Measurements from ENCODE around the gene TUBA4B.

TUBA4B gene

DNA sequence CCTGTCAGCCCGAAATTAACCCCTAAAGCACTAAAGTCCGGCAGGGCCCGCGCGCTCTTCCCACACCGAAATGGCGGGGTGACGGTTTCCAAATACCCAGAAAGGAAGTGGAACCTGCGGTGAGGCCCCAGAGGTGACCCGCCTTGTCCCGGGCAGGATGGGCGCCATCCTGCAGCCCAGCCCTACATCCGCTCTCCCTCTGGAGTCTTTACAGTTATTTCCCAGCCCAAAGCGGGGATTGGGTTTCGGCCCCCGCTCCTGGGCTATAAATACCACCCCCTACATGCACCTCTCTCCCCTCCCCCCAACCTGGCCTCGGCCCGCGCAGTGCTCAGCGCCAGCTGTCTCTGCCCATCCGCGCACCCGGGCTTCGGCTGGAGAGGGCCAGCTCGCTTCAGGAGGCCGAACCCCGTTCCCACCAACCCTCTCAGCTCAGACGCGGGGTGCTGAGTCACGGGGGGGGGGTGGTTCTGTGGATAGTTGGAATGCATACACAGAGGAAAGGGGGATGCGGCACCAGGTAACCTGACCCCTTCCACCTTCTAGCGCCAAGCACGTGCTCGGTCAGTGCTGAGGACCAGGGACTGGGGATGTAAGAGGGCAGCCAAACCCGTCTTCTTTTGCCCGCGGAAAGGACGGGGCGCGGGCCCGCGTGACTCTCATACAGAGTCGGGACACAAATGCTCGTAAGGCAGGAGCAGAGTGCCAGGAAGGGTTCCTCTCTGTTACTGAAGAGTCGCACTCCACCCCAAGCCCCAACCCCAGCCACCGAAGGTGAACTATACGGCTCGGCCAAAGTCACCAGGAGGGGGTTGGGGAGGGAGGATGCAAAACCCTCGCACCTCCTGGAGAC is at the start of gene TUBA4B:
Gene TUBA4B, plus strand, starts transcription at position 344 of the 853 bp plus-strand sequence. Its CDS starts 165 bp downstream, at position 509.
- peaks cover 45% of the 10 kb centered on the region for H3K36me3 Mint-ChIP-seq (ENCODE audit: low read depth)

DNA sequence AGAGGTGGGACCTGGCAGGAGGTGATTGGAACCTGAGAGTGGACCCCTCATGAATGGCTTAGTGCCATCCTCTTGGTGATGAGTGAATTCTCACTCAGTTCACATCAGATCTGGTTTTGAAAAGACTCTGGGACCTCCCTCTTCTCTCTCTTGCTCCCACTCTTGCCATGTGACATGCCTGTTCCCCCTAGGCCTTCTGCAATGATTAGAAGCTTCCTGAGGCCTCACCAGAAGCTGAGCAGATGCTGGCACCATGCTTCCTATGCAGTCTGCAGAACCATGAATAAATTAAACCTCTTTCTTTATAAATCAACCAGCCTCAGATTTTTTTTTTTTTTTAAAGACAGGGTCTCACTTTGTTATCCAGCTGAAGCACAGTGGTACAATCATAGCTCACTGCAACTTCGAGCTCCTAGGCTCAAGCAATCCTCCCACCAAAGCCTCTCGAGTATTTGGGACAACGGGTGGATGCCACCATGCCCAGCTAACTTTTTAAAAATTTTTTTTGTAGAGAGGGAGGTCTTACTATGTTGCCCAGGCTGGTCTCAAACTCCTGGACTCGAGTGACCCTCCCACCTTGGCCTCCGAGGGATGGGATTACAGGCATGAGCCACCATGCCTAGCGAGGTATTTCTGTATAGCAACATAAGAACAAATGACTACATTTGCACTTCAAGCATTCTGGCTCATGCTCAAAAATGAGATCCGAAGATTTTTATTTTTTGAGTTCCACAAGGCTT is 48.4 kb upstream of the TUBA4B start:
- Mint-ChIP-seq H3K9me3 (no peaks in the 10 kb centered on the region), H3K4me3 (peak overlapping the region; percentile 41), H3K36me3 (ENCODE audit: low read depth) (peaks cover 20% of the 10 kb centered on the region), H3K27ac (no peak overlapping the region), H3K4me1 (ENCODE audit: low read depth) (peaks cover 40% of the 10 kb centered on the region), H3K27me3 (no peaks in the 10 kb centered on the region)

More for the DNA sequence above, at the start of gene TUBA4B:
- Mint-ChIP-seq H3K9me3 (no peaks in the 10 kb centered on the region), H3K4me3 (peak within 1 kb of the TSS; percentile 87), H3K27ac (peak within 1 kb of the TSS; percentile 91), H3K27me3 (no peaks in the 10 kb centered on the region), H3K4me1 (ENCODE audit: low read depth) (peaks cover 63% of the 10 kb centered on the region)

DNA sequence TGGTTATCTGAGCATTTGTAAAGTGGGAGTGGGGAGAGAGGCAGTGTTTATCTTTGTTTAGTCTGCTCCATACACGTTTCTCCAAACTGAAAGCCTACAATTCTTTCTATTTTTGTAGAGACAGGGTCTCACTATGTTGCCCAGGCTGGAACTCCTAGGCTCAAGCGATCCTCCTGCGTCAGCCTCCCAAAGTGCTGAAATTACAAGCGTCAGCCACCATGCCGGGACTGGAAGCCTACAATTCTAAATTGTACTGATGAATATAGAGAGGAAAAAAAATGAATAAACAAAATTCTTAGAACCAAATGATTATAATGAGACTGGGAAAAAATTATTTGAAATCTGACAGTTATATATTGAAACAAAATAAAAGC is 47.9 kb upstream of the TUBA4B start:
- Mint-ChIP-seq H3K27ac (no peak overlapping the region), H3K27me3 (no peaks in the 10 kb centered on the region), H3K4me3 (peak overlapping the region; percentile 41), H3K36me3 (ENCODE audit: low read depth) (peaks cover 24% of the 10 kb centered on the region), H3K9me3 (no peaks in the 10 kb centered on the region), H3K4me1 (ENCODE audit: low read depth) (peaks cover 43% of the 10 kb centered on the region)

DNA sequence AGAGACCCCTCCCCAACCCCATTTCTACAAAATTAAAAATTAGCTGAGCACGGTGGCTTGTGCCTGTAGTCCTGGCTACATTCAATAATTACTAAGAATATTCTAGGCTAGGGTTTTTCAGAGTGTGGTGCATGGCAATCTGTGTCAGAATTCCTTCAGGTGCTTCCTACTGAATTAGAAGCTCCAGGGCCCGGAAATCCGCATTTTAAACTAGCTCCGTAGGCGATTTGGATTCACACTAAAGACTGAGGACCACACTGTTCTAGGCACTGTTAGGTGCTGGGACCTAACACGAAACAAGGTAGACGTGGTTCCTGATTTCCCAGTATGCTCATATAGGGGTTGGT is 47.1 kb upstream of the TUBA4B start:
- H3K4me1 Mint-ChIP-seq (ENCODE audit: low read depth), result peaks cover 44% of the 10 kb centered on the region
- no peaks in the 10 kb centered on the region for H3K27me3 Mint-ChIP-seq
- H3K36me3 Mint-ChIP-seq (ENCODE audit: low read depth), result peaks cover 29% of the 10 kb centered on the region
- H3K4me3 Mint-ChIP-seq, result peak overlapping the region; percentile 93
- H3K27ac Mint-ChIP-seq, result peak overlapping the region; percentile 91
- H3K9me3 Mint-ChIP-seq, result no peaks in the 10 kb centered on the region

DNA sequence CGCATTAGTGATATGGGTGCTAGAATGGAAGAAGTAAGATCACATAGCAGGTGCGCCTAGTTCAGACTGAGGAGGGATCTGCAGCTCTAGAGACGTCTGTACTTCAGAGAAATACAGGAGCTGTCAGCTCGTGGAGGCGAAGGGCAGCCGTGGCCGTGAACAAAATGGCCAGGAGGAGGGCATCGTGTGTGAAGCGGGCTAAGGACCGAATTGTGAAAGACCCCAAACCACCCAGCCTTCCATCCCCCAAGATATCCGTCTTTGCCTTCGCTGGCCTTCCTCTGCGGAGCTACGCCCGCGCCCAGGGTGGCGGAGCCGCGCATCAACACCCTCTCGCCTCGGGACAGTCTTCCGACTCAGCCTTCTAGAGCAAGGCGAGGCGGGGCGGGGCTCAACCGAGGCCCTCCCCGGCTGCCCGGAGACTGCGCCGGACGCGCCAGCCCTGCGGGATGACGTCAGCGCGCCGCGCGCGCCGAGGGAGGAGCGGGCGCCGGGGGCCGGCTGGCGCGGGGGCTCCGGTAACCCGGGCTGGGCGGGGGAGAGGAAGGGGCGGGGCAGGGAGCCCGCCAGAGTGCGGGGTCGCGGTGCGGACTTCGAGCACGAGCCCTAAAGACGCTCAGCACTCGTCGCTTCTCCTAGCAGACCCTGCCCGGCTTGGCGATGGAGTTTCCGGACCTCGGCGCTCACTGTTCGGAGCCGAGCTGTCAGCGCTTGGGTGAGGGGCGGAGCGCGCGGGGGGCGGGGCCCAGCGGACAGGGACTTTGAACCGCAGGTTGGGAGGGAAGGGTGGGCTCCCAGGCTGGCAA is 46.5 kb upstream of the TUBA4B start, which contains the start of gene ZFAND2B:
Gene ZFAND2B, plus strand, starts transcription at position 455 of the 806 bp plus-strand sequence. Its CDS starts 206 bp downstream, at position 661.
- H3K36me3 Mint-ChIP-seq (ENCODE audit: low read depth), result peaks cover 32% of the 10 kb centered on the region
- peak within 1 kb of the TSS; percentile 91 for H3K27ac Mint-ChIP-seq

DNA sequence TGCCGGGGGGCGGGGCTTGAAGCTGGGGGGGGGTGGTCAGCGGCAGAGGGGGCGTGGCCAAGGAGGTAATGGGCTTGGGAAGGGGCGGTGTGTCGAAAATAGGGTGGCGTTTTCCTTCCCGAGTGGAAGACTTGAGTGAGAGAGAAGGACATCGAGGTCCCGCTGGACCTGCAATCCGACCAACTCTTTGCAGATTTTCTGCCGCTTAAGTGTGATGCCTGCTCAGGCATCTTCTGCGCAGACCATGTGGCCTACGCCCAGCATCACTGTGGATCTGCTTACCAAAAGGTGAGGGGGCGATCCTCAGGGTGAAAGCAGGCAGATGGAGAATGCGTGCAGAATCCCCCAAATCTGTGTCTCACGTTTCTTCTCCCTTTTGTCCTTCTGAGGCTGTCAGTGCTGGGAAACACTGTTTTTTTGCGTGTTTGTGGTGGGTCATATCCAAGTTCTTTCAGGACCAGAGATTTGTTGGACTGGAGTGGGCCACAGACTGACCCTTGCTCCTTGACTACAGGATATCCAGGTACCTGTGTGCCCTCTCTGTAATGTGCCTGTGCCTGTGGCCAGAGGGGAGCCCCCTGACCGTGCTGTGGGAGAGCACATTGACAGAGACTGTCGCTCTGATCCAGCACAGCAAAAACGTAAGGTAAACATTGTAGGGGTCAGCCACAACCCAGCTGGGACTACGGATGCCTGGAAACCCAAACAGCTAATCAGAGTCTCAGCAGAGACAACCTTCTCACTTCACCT is 45.7 kb upstream of the TUBA4B start:
- H3K9me3 Mint-ChIP-seq, result no peaks in the 10 kb centered on the region
- H3K4me3 Mint-ChIP-seq, result peak overlapping the region; percentile 93
- no peaks in the 10 kb centered on the region for H3K27me3 Mint-ChIP-seq
- peak overlapping the region; percentile 49 for H3K27ac Mint-ChIP-seq
- peaks cover 36% of the 10 kb centered on the region for H3K36me3 Mint-ChIP-seq (ENCODE audit: low read depth)
- peaks cover 53% of the 10 kb centered on the region for H3K4me1 Mint-ChIP-seq (ENCODE audit: low read depth)

More for the DNA sequence above, 46.5 kb upstream of the TUBA4B start, which contains the start of gene ZFAND2B:
- Mint-ChIP-seq H3K27me3 (no peaks in the 10 kb centered on the region), H3K9me3 (no peaks in the 10 kb centered on the region), H3K4me1 (ENCODE audit: low read depth) (peaks cover 50% of the 10 kb centered on the region), H3K4me3 (peak within 1 kb of the TSS; percentile 93)

DNA sequence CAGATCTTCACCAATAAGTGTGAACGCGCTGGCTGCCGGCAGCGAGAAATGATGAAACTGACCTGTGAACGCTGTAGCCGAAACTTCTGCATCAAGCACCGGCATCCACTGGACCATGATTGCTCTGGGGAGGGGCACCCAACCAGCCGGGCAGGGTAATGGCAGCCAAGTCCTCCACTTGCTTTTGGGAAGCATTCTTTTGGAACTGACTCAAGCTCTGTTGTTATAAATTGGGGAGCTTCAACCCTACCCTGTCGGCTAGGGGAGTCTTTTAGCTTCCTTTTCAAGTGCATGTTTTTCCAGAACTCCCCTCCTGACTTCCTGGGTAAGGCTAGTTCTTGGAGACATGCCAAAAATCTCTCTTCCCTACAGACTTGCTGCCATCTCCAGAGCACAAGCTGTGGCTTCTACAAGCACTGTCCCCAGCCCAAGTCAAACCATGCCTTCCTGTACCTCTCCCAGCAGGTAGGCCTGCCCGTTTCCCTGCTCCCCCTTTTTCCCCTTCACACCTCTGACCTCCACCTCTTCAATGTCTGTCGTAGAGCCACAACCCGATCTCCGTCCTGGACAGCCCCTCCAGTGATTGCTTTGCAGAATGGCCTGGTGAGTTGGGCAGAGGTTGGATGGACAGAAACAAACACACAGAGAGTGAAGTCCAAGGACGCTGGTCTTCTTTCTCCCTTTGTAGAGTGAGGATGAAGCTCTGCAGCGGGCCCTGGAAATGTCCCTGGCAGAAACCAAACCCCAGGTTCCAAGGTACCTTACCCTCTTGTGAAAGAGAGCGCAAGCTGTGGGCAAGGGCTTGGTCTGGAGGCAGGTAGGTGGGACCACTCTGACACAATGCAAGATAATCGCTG is 44.9 kb upstream of the TUBA4B start:
- no peaks in the 10 kb centered on the region for H3K9me3 Mint-ChIP-seq
- H3K27me3 Mint-ChIP-seq, result no peaks in the 10 kb centered on the region
- H3K4me1 Mint-ChIP-seq (ENCODE audit: low read depth), result peaks cover 54% of the 10 kb centered on the region
- H3K27ac Mint-ChIP-seq, result peak overlapping the region; percentile 49
- H3K4me3 Mint-ChIP-seq, result peak overlapping the region; percentile 93
- H3K36me3 Mint-ChIP-seq (ENCODE audit: low read depth), result peaks cover 38% of the 10 kb centered on the region

DNA sequence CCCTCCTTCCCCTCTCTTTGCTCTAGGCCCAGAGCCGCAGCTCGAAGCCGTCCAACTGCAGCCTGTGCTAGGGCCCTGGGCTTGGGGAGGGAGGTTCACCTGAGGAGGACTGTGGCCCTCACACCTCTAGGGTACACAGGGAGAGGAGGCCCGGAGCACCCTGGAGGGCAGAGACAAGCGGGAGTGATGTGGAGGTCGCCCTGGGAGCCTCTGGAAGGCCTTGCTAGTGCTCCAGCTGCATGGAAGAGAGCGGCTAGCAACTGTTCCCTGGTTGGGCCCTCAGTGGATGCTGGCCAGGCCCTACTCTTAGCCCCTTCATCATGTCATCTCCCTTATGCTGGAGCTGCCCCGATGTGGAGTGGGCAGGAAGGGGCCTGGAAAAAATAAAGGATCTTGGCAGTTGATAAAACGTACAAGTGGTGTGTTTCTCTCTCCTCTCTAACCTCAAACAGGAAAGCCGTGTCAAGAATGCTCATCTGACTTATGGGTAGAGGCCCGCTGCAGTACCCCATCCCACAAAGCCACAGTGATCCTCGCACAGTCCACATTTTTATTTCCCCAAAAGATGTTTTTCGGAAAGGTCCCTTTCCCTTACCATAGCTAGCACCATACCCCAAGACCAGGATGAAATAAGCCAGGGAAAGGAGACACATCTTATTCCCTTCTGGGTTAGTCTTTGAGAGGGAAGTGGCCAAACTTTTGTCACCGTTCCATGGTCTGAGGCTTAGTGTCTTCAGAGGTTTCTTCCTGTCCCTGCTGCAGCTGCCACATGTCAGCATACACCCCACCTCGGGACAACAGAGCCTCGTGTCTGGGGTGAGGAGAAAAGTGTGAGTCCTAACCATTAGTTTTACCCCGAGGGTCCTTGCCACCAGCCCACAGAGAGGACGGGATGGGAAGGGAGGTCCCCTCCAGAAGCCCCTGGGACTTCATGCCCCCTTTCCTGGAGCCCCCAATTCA is 43.5 kb upstream of the TUBA4B start:
- Mint-ChIP-seq H3K9me3 (no peaks in the 10 kb centered on the region), H3K27me3 (no peaks in the 10 kb centered on the region), H3K27ac (peak overlapping the region; percentile 87), H3K4me1 (ENCODE audit: low read depth) (peaks cover 54% of the 10 kb centered on the region), H3K4me3 (no peak overlapping the region), H3K36me3 (ENCODE audit: low read depth) (peaks cover 47% of the 10 kb centered on the region)

DNA sequence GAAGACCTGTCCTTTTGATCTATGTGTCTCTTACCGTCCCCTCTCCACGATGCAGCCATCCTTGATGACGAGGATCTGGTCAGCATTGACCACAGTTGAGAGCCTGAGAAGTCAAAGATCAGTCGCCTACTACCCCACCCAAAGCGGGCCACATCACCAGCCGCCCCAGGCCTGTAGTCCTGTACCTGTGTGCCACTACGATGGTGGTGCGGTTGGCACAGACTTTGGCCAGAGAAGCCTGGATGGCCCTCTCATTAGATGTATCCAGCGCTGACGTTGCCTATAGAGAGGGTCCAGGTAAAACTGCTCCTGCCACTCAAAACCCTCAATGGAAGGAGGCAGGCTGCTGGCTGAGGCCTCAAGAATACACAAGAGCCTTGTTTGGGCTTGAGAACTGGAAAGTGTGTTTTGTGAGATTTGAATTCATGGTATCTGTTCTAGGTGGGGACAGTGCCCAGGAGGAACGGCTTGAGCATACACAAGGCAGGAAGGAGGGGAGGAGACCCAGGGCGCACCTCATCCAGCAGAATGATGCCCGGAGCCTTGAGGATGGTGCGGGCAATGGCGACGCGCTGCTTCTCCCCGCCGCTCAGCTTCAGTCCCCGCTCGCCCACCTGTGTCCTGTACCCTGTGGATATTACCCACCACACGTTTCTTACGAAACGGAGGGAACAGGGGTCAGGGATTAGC is 42.7 kb upstream of the TUBA4B start:
- peaks cover 54% of the 10 kb centered on the region for H3K4me1 Mint-ChIP-seq (ENCODE audit: low read depth)
- no peaks in the 10 kb centered on the region for H3K9me3 Mint-ChIP-seq
- H3K4me3 Mint-ChIP-seq, result no peak overlapping the region
- peaks cover 54% of the 10 kb centered on the region for H3K36me3 Mint-ChIP-seq (ENCODE audit: low read depth)
- no peaks in the 10 kb centered on the region for H3K27me3 Mint-ChIP-seq
- H3K27ac Mint-ChIP-seq, result peak overlapping the region; percentile 87

DNA sequence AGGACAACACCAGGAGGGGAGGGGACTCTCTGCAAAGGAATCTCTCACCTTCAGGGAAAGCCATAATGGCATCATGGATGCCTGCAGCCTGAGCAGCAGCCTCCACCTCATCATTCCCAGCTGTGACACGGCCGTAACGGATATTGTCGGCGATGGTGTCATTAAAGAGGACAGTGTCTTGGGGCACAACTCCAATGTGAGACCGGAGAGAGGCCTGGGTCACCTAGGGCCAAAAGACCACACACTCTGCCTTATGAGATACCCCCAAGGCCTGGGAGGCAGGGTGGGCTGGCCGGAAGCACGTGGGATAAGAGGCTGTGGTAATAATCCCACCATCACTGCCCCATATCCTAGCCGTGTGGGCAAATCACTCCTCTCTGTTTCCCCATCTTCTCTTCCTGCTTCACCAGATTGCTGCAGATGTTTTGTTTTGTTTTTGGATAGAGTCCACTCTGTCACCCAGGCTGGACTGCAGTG is 42.1 kb upstream of the TUBA4B start:
- Mint-ChIP-seq H3K27me3 (no peaks in the 10 kb centered on the region), H3K4me1 (ENCODE audit: low read depth) (peaks cover 52% of the 10 kb centered on the region), H3K36me3 (ENCODE audit: low read depth) (peaks cover 54% of the 10 kb centered on the region), H3K4me3 (no peak overlapping the region), H3K27ac (peak overlapping the region; percentile 82), H3K9me3 (no peaks in the 10 kb centered on the region)

DNA sequence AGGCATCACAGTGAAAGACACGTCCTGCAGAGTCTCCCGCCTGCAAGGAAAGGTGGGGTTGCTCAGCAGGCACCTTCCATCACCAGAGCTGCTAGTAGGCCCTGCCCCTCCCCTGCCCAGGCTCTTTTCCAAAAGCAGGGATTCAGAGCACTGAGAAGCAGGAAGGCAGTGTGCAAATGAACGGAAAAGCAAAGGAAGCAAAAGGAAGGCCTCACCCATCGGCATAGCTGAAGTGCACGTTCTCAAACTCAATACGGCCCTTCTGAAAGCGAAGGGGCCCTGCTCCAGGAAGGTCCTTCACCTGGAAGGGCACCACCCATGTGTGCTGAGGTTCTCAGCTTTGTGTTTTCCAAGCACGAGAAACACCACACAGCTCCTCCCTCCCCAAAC is 40.0 kb upstream of the TUBA4B start:
- Mint-ChIP-seq H3K36me3 (ENCODE audit: low read depth) (peaks cover 52% of the 10 kb centered on the region), H3K27ac (no peak overlapping the region), H3K4me3 (no peak overlapping the region), H3K9me3 (no peaks in the 10 kb centered on the region), H3K4me1 (ENCODE audit: low read depth) (peaks cover 51% of the 10 kb centered on the region), H3K27me3 (no peaks in the 10 kb centered on the region)

DNA sequence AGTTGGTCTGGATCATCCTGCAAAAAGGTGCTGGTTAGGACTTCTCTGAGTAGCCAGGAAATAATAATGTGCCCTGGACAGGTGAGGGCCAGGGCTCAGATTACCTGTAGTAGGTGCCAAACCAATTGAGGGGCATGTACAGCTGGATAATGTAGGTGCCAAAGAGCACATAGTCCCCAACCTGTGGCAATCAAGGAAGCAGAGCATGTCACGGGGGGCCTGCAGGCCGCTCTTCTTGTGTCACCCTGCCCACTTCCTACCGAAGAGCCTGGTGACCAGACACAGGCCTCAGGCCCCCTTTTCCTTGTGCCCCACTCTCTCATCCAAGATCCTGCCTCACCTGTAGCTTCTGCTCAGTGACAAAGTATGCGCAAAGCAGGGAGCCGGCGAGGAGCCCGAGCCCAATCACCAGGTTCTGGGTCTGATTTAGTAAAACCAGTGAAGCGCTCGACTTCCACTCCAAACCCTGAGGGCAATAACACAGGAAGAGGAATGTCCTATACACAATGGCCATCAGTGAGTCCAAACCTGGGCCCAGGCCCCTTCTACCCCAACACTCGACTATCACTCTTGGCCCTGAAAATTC is 39.5 kb upstream of the TUBA4B start:
- H3K9me3 Mint-ChIP-seq, result no peaks in the 10 kb centered on the region
- H3K27me3 Mint-ChIP-seq, result no peaks in the 10 kb centered on the region
- H3K36me3 Mint-ChIP-seq (ENCODE audit: low read depth), result peaks cover 47% of the 10 kb centered on the region
- peaks cover 47% of the 10 kb centered on the region for H3K4me1 Mint-ChIP-seq (ENCODE audit: low read depth)
- H3K4me3 Mint-ChIP-seq, result no peak overlapping the region
- H3K27ac Mint-ChIP-seq, result no peak overlapping the region
